ENCODE data around the gene MORN1. TPM values are rescaled to one million over a fixed set of nuclear protein-coding genes. Genes with fewer than 3 reads are reported as not detected.

Gene MORN1
- polyA plus RNA-seq, 1 donor (not counting 4 experiments of a cell fraction or from before 2014, with no cell fraction given) = 2.1 TPM

GRCh38 chr1:2391931-2392509 lies 666 bp upstream of the MORN1 start:
- peak overlapping the region; percentile 99 for H3K4me2 ChIP-seq (ENCODE audit: control insufficient read depth, extremely low read depth, insufficient read depth, low read depth, low read length)
- H2AFZ ChIP-seq (ENCODE audit: control insufficient read depth, low read length) = no peak overlapping the region
- TF ChIP-seq, protein P1, sequence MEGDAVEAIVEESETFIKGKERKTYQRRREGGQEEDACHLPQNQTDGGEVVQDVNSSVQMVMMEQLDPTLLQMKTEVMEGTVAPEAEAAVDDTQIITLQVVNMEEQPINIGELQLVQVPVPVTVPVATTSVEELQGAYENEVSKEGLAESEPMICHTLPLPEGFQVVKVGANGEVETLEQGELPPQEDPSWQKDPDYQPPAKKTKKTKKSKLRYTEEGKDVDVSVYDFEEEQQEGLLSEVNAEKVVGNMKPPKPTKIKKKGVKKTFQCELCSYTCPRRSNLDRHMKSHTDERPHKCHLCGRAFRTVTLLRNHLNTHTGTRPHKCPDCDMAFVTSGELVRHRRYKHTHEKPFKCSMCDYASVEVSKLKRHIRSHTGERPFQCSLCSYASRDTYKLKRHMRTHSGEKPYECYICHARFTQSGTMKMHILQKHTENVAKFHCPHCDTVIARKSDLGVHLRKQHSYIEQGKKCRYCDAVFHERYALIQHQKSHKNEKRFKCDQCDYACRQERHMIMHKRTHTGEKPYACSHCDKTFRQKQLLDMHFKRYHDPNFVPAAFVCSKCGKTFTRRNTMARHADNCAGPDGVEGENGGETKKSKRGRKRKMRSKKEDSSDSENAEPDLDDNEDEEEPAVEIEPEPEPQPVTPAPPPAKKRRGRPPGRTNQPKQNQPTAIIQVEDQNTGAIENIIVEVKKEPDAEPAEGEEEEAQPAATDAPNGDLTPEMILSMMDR (optimal IDR thresholded peaks at IDR 0.05 in 1 of 3, IDR thresholded peaks at IDR 0.05 in 1 of 3, conservative IDR thresholded peaks at IDR 0.05 in 1 of 3; ENCODE audit: extremely low read depth in 1 of 3, insufficient read depth in 2 of 3, low read length in 3 of 3) = no peak
- TF ChIP-seq EZH2 (IDR thresholded peaks at IDR 0.05; ENCODE audit: low read length) = no peak
- H3K4me1 ChIP-seq (ENCODE audit: control insufficient read depth, extremely low read depth, insufficient read depth, low read length) = peaks cover 21% of the 10 kb centered on the region
- H3K9me3 ChIP-seq (ENCODE audit: control insufficient read depth, low read depth, low read length) = no peaks in the 10 kb centered on the region
- H3K9me1 ChIP-seq (ENCODE audit: control insufficient read depth, extremely low read depth, insufficient read depth, low read length) = peaks cover 4% of the 10 kb centered on the region
- DNase-seq (ENCODE audit: low read depth, low spot score) (no peak), FAIRE-seq (no peak)
- peaks cover 10 to 45% of the 10 kb centered on the region in 2 experiments for H3K36me3 ChIP-seq (ENCODE audit: control insufficient read depth in 2 of 2, extremely low read depth in 1 of 2, insufficient read depth in 2 of 2, low read length in 2 of 2)
- H3K9ac ChIP-seq (ENCODE audit: control insufficient read depth, extremely low read depth, insufficient read depth, low read length) = peak overlapping the region; percentile 78
- H3K79me2 ChIP-seq (ENCODE audit: control insufficient read depth, insufficient read depth, low read length) = peaks cover 56% of the 10 kb centered on the region
- H3K27me3 ChIP-seq (ENCODE audit: control insufficient read depth, extremely low read depth, insufficient read depth, low read length) = no peaks in the 10 kb centered on the region
- dilution Hi-C loops (cut with MboI; ENCODE audit: extremely low pct_ligation_motif_present, low sequenced_read_pairs) = no loop called here
- H3K4me3 ChIP-seq (ENCODE audit: control insufficient read depth in 2 of 3, extremely low read depth in 1 of 3, insufficient read depth in 2 of 3, low read depth in 1 of 3, low read length in 3 of 3) = peak overlapping the region; percentile 91 to 97 (median 91)
- peaks cover 3% of the 10 kb centered on the region for H4K20me1 ChIP-seq (ENCODE audit: control insufficient read depth, extremely low read depth, insufficient read depth, low read length)
- peak overlapping the region; percentile 70 for H3K27ac ChIP-seq (ENCODE audit: control insufficient read depth, insufficient read depth, low read length)

DNA sequence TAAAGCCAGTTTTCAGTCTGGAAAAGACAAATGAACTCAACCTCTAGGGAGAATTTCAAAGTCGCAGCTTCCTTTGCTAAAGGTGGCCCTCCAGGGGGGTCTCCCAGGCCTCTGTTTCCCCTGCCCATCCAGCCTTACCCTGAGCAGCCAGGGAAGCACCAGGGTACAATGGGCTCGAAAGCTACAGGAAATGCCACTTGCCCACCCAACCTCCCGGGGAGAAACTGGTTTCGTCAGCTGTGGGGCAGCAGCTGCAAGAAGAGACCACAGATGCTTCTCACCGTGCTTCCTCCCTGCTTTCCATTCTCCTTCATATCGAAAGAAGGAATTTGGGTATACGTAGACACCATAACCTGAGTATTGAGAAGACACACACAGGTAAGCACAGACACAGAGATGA lies 1.7 kb downstream of the MORN1 start:
- Histone ChIP-seq H3K79me2 (ENCODE audit: control insufficient read depth, insufficient read depth, low read length) (peaks cover 35% of the 10 kb centered on the region), H3K4me1 (ENCODE audit: control insufficient read depth, extremely low read depth, insufficient read depth, low read length) (peaks cover 21% of the 10 kb centered on the region), H3K27me3 (ENCODE audit: control insufficient read depth, extremely low read depth, insufficient read depth, low read length) (no peaks in the 10 kb centered on the region), H3K9ac (ENCODE audit: control insufficient read depth, extremely low read depth, insufficient read depth, low read length) (no peak overlapping the region), H3K9me3 (ENCODE audit: control insufficient read depth, low read depth, low read length) (no peaks in the 10 kb centered on the region), H4K20me1 (ENCODE audit: control insufficient read depth, extremely low read depth, insufficient read depth, low read length) (peaks cover 3% of the 10 kb centered on the region), H3K36me3 (ENCODE audit: control insufficient read depth in 2 of 2, extremely low read depth in 1 of 2, insufficient read depth in 2 of 2, low read length in 2 of 2) (peaks cover 7 to 22% of the 10 kb centered on the region in 2 experiments), H3K9me1 (ENCODE audit: control insufficient read depth, extremely low read depth, insufficient read depth, low read length) (peaks cover 4% of the 10 kb centered on the region), H3K27ac (ENCODE audit: control insufficient read depth, insufficient read depth, low read length) (no peak overlapping the region), H2AFZ (ENCODE audit: control insufficient read depth, low read length) (no peak overlapping the region), H3K4me2 (ENCODE audit: control insufficient read depth, extremely low read depth, insufficient read depth, low read depth, low read length) (peak overlapping the region; percentile 65), H3K4me3 (ENCODE audit: control insufficient read depth in 2 of 3, extremely low read depth in 1 of 3, insufficient read depth in 2 of 3, low read depth in 1 of 3, low read length in 3 of 3) (no peak overlapping the region)
- dilution Hi-C loops (cut with MboI; ENCODE audit: extremely low pct_ligation_motif_present, low sequenced_read_pairs) = no loop called here
- no peak for FAIRE-seq
- no peak for DNase-seq (ENCODE audit: low read depth, low spot score)
- no peak for TF ChIP-seq EZH2 (IDR thresholded peaks at IDR 0.05; ENCODE audit: low read length)
